ENCODE measurements around the gene TPCN1.

Gene TPCN1

GRCh38 chr12:113278633-113279032, 57.4 kb downstream of the TPCN1 start:
- in situ Hi-C loops (cut with HindIII; ENCODE audit: low sequenced_read_pairs) = no loop called here

DNA sequence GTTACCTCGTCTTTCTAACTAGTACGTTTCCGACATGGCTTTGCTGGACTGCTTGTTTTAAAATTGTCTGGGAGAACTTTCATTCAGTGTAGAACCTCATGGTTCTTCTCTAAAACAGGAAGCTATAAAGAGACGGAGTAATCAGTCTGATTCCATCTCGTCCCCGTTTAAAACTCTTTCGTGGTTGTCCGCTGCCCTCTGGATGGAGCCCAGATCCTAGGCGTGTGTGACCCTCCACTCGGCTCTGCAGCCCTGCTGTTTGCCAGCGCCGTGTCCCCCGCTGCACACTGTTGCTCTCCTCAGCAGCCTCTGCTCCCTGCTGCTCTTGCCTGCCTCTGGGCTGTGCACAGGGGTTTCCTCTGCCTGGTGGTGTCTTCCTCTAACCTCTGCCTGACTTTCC, 63.5 kb downstream of the TPCN1 start:
- in situ Hi-C loops (cut with HindIII; ENCODE audit: low sequenced_read_pairs) = no loop called here

DNA sequence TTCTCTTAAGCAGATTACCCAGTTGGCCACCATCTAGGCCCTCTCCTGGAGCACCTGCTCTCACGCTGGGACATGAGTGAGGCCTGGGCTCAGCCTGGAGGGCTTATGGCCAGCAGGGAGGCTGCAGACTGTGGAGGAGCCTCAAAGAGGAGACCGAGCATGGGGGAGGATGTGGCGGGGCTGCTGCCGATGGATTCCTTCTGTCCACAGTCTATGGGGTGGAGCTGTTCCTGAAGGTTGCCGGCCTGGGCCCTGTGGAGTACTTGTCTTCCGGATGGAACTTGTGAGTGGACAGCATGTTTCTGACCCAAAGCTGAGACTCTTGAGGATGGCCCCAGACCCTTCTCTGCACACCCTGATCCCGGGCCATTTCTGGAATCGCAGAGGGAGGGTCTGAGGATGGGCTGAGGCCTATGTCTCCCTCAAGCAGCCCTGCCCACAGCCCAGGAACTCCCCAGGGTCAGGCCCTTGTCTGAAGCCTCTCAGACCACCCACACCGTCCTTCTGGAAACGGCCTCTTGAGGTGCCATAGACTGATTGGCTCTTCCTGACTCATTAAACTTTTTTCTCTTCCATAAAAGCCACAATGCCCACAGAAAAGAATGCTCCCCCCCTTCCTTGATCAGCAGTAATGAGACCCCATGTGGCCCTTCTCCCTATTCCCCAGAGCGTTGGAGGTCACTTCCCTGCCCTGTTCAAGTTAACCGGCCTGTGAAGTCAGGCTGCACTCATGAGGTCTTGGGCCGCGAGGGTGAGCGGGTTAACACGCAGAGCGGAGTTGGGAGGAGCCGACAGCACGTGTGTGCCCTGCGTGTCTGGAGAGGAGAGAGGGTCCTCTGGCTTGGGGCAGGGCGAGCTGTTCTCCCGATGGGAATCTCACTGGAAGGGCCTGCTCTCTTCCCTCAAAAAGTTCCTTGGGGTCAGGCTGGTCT, 64.7 kb downstream of the TPCN1 start:
- in situ Hi-C loops (cut with HindIII; ENCODE audit: low sequenced_read_pairs) = no loop called here

DNA sequence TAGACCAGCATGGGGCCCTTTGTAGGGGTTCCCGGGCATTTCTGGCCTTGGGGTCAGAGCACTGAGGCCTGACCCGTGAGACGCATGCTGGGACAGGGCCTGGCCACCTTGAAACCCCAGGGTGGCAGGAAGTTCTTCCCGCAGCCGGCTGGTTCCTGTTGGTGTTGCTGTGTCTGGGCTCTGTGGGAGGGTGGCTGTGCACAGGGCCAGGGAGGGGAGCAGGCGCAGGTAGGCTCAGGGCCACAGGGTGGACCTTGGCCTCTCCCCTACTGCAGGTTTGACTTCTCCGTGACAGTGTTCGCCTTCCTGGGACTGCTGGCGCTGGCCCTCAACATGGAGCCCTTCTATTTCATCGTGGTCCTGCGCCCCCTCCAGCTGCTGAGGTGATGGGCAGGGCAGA, 65.4 kb downstream of the TPCN1 start:
- in situ Hi-C loops (cut with HindIII; ENCODE audit: low sequenced_read_pairs) = no loop called here

DNA sequence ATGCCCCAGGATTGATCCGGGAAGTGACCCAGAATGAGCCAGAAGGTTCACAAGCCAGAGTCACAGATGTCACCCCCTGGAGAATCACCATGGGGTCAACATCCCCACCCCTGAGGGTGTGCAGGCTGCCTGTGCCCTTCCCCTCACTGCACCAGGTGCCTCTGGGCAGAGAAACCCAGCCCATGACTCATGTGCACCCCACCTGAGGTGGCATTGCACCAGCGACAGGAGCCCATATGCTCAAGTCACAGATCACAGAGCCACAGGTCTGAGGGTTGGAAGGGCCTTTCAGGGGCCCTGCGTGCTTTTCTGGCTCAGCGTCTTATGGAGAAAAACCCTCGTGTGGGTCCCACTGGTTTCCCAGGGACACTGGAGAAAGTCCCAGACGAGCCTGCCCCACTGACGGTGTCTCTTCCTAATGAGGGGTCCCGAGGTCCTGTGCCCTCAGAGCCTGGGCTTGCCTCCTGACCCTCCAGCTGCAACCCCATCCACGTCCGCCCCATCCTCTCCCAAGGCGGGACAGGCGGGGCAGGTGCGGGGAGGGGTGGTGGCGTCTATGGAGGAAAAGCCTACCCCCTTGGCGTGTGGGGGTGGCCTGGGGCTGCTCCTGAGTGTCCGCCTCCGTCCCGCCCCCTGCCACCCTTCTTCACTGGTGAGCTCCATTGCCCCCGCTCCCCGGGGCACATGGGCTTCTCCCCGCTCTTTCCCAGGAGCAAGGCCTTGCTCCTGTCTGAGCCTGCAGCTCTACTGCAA, 66.1 kb downstream of the TPCN1 start:
- in situ Hi-C loops (cut with HindIII; ENCODE audit: low sequenced_read_pairs) = no loop called here

- in situ Hi-C loops (cut with HindIII; ENCODE audit: low sequenced_read_pairs) = no loop called here
Measured at GRCh38 chr12:113287899-113288282, 66.6 kb downstream of the TPCN1 start.

GRCh38 chr12:113289361-113289760, 68.1 kb downstream of the TPCN1 start:
- in situ Hi-C loops (cut with HindIII; ENCODE audit: low sequenced_read_pairs) = no loop called here

GRCh38 chr12:113290506-113290905, 69.2 kb downstream of the TPCN1 start:
- in situ Hi-C loops (cut with HindIII; ENCODE audit: low sequenced_read_pairs) = loop anchor here (5.0 kb wide), 1 partner anchor 42 kb away; no protein-coding TSS in a partner anchor

- in situ Hi-C loops (cut with HindIII; ENCODE audit: low sequenced_read_pairs) = loop anchor here (5.0 kb wide), 1 partner anchor 41 kb away; no protein-coding TSS in a partner anchor
Measured at GRCh38 chr12:113291586-113291985, 70.3 kb downstream of the TPCN1 start.

DNA sequence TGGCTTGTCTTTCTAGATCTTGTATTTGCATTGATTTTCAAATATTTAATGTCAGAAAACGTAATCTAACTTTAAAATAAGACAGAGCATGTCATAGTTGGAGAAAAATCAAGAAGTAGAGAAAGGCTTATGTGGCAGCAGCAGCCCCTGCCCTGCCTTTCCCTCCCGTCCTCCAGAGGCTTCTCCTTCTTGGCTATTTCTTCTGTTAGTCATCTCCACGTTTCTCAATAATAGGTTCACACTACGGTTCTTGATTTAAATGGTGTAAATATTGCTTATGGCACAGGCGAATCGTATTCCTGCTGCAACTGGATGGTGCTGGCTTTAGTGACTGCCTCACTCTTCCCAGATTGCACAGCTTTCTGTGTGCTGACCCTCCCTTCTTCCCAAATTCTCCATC, 70.8 kb downstream of the TPCN1 start:
- in situ Hi-C loops (cut with HindIII; ENCODE audit: low sequenced_read_pairs) = loop anchor here (5.0 kb wide), 1 partner anchor 40 kb away; no protein-coding TSS in a partner anchor

GRCh38 chr12:113292547-113292946, 71.3 kb downstream of the TPCN1 start:
- in situ Hi-C loops (cut with HindIII; ENCODE audit: low sequenced_read_pairs) = loop anchor here (5.0 kb wide), 1 partner anchor 40 kb away; no protein-coding TSS in a partner anchor

DNA sequence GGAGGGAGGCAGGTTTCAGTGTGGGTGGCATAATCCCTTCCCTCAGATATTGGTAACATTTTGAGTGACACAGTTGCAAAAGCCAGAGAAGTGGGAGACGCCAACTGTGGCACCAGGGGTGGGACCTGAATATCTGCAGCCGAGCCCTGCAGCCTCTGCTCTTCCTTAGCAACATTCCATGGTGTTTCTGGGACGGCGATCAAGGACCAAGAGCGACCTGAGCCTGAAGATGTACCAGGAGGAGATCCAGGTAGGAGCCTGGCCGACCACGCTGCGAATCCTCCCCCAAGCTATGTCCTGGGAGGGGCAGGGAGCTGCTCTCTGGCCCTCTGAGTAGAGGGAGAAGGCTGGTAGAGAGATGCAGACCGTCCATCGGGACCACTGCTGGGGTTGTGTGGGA, 71.8 kb downstream of the TPCN1 start:
- in situ Hi-C loops (cut with HindIII; ENCODE audit: low sequenced_read_pairs) = loop anchor here (5.0 kb wide), 1 partner anchor 39 kb away; no protein-coding TSS in a partner anchor

DNA sequence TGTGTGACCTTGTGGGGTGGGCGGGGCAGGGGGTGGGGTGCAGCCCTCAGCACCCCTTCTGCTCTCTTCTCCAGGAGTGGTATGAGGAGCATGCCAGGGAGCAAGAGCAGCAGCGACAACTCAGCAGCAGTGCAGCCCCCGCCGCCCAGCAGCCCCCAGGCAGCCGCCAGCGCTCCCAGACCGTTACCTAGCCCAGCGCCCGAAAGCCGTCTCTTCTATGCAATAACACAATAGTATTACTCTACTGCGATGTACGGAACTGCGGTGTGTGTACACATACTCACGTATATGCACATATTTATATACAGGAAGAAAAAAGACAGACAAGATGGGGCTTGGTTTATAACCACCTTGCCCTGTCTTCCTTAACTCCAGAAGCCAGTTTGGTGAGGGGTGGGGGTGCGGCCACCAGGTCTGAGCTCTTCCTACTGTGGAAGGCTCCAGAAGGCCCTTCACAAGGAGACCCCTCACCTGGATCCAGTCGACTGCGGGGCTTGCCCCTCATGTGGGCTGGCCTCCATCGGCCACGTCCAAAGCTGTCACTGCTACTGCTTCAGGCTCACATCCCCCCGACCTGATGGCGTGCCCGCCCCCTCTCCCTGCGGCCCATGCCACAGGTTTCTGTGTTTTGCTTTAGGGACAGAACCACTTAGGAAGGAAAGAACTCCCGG, 74.8 kb downstream of the TPCN1 start:
- in situ Hi-C loops (cut with HindIII; ENCODE audit: low sequenced_read_pairs) = no loop called here

GRCh38 chr12:113296557-113297213, 75.4 kb downstream of the TPCN1 start:
- in situ Hi-C loops (cut with HindIII; ENCODE audit: low sequenced_read_pairs) = no loop called here

DNA sequence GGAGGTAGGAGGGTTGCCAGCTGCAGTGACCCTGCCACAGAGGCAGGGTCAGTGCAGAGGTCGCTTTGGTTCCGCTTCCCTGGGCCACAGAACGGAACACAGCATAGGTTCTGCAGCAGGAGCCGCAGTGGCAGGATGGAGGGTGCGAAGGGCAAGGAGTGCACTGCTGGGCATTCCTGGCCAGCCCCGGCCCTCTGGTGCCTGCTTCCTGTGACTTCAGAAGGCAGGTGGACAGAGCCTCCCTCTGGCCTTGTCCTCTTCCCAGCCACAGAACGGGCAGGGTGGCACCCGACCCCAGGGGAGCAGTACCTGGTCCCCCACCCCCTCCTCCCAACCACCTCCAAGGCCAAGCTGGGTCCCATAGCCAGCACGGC, 75.9 kb downstream of the TPCN1 start:
- in situ Hi-C loops (cut with HindIII; ENCODE audit: low sequenced_read_pairs) = no loop called here

DNA sequence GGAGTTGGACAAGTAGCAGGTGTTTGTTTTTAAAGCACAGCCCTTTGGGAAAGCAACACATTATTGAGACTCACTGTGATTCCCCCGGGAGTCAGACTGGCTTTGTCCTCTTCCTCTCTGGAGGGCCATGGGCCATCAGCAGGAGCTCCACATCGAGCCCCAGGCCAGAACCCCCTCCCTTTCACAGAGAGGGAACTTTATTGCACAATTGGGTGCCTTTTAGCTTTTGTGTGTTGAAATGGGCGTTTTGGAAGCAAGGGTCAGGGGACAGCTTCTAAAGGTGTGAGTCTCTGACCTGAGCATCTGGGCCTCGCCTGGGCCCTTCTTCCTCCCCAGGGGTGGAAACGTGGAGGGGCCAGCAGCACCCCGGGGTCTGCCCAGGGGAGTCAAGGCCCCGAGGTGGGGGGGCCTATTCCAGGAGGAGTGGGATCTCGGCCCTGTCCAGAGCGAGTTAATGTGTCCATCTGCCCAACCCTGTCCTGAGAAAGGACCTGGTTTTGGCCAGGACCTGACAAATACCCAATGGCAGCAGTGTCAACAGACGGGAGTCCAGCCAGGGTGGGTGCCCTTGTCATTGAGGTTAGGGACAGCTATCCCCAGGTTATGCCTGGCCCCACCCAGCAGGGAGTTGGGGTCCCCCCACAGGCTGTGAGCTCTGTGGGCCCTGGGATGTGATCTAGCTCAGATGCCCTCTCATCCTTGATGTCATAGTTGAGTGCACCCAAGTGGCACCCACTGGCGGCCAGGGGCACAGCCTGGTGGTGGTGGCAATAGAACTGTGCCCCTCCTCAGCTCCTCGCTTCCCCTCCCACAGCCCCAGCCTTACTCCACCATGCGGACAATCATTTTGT, 76.6 kb downstream of the TPCN1 start:
- in situ Hi-C loops (cut with HindIII; ENCODE audit: low sequenced_read_pairs) = no loop called here

GRCh38 chr12:113298472-113298817, 77.2 kb downstream of the TPCN1 start:
- in situ Hi-C loops (cut with HindIII; ENCODE audit: low sequenced_read_pairs) = no loop called here

GRCh38 chr12:113298861-113299545, 77.7 kb downstream of the TPCN1 start:
- in situ Hi-C loops (cut with HindIII; ENCODE audit: low sequenced_read_pairs) = no loop called here

DNA sequence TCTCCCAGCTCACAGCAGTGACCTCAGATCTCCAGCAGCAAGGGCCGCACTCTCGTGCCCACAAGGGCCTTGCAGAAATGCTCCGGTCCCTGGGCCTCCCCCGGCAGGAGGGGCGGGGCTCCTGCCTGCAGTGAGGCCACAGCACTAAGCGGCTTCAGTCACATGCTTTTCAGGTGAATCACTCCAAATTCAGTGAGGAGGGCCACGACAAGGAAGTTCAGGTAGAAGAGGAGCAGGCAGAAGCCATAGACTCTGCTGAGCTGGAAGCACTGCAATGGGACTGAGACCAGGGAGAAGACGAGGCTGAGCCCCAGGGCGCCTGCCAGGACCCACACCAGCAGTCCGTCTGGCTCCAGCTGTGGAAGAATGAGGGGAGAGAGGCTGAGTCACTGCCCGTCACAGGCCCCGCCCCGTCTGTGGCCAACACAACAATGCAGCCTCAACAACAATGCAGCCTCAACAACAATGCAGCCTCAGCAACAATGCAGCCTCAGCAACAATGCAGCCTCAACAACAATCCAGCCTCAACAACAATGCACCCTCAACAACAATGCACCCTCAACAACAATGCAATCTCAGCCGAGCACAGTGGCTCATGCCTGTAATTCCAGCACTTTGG, 78.5 kb downstream of the TPCN1 start:
- in situ Hi-C loops (cut with HindIII; ENCODE audit: low sequenced_read_pairs) = no loop called here

All from endothelial cell of hepatic sinusoid (primary cell).